ENCODE data around the gene IRF2BP2. TPM values are rescaled to one million over a fixed set of nuclear protein-coding genes. Genes with fewer than 3 reads are reported as not detected.

The IRF2BP2 gene
- total and polyA plus RNA-seq, 2 donors (not counting 1 experiment from before 2014, with no cell fraction given): 17.8 to 71.8 TPM

- Histone ChIP-seq H3K36me3 (ENCODE audit: control insufficient read depth, insufficient read depth, low read length) (no peaks in the 10 kb centered on the region), H3K27ac (ENCODE audit: insufficient read depth, low read length) (peak overlapping the region; percentile 94), H3K9me3 (ENCODE audit: control insufficient read depth, insufficient read depth, low read depth, low read length) (no peaks in the 10 kb centered on the region), H3K4me2 (ENCODE audit: extremely low read depth, insufficient read depth, low read length) (peak overlapping the region; percentile 59), H2AFZ (ENCODE audit: low read length) (no peak overlapping the region), H3K9ac (ENCODE audit: insufficient read depth, low read length) (no peak overlapping the region), H4K20me1 (ENCODE audit: control insufficient read depth, extremely low read depth, insufficient read depth, low read length) (no peaks in the 10 kb centered on the region), H3K4me3 (replicated peaks in 1 of 4; ENCODE audit: control extremely low read depth in 1 of 4, insufficient read depth in 1 of 4, low read depth in 3 of 4, low read length in 4 of 4) (no peak overlapping the region), H3K27me3 (ENCODE audit: control insufficient read depth, insufficient read depth, low read length) (no peaks in the 10 kb centered on the region), H3K79me2 (ENCODE audit: control insufficient read depth, insufficient read depth, low read length) (peaks cover 39% of the 10 kb centered on the region), H3K4me1 (ENCODE audit: control insufficient read depth, extremely low read depth, insufficient read depth, low read length) (peaks cover 23% of the 10 kb centered on the region)
- TF ChIP-seq, protein P1, sequence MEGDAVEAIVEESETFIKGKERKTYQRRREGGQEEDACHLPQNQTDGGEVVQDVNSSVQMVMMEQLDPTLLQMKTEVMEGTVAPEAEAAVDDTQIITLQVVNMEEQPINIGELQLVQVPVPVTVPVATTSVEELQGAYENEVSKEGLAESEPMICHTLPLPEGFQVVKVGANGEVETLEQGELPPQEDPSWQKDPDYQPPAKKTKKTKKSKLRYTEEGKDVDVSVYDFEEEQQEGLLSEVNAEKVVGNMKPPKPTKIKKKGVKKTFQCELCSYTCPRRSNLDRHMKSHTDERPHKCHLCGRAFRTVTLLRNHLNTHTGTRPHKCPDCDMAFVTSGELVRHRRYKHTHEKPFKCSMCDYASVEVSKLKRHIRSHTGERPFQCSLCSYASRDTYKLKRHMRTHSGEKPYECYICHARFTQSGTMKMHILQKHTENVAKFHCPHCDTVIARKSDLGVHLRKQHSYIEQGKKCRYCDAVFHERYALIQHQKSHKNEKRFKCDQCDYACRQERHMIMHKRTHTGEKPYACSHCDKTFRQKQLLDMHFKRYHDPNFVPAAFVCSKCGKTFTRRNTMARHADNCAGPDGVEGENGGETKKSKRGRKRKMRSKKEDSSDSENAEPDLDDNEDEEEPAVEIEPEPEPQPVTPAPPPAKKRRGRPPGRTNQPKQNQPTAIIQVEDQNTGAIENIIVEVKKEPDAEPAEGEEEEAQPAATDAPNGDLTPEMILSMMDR (conservative IDR thresholded peaks at IDR 0.05 in 1 of 2, IDR thresholded peaks at IDR 0.05 in 1 of 2; ENCODE audit: low read depth in 1 of 2, low read length in 2 of 2): no peak
- no peak for TF ChIP-seq EZH2 (IDR thresholded peaks at IDR 0.05; ENCODE audit: low read length, missing control alignments)
- DNase-seq (ENCODE audit: low read depth in 2 of 2): peak; percentile 52 to 75
Observed at GRCh38 chr1:234601301-234602017, 8.5 kb downstream of the IRF2BP2 start.

- peak in 1 of 2 donors; percentile 60 for DNase-seq (ENCODE audit: low read depth in 2 of 2)
- Histone ChIP-seq H4K20me1 (ENCODE audit: control insufficient read depth, extremely low read depth, insufficient read depth, low read length) (no peaks in the 10 kb centered on the region), H3K79me2 (ENCODE audit: control insufficient read depth, insufficient read depth, low read length) (peaks cover 31% of the 10 kb centered on the region), H3K4me1 (ENCODE audit: control insufficient read depth, extremely low read depth, insufficient read depth, low read length) (peaks cover 23% of the 10 kb centered on the region), H3K9ac (ENCODE audit: insufficient read depth, low read length) (peak overlapping the region; percentile 86), H3K4me3 (replicated peaks in 1 of 4; ENCODE audit: control extremely low read depth in 1 of 4, insufficient read depth in 1 of 4, low read depth in 3 of 4, low read length in 4 of 4) (peak overlapping the region; percentile 13 to 62 (median 36)), H3K4me2 (ENCODE audit: extremely low read depth, insufficient read depth, low read length) (peak overlapping the region; percentile 80), H2AFZ (ENCODE audit: low read length) (no peak overlapping the region), H3K27ac (ENCODE audit: insufficient read depth, low read length) (peak overlapping the region; percentile 94), H3K36me3 (ENCODE audit: control insufficient read depth, insufficient read depth, low read length) (no peaks in the 10 kb centered on the region), H3K27me3 (ENCODE audit: control insufficient read depth, insufficient read depth, low read length) (no peaks in the 10 kb centered on the region), H3K9me3 (ENCODE audit: control insufficient read depth, insufficient read depth, low read depth, low read length) (no peaks in the 10 kb centered on the region)
- TF ChIP-seq EZH2 (IDR thresholded peaks at IDR 0.05; ENCODE audit: low read length, missing control alignments): no peak
- TF ChIP-seq, protein P1 (conservative IDR thresholded peaks at IDR 0.05 in 1 of 2, IDR thresholded peaks at IDR 0.05 in 1 of 2; ENCODE audit: low read depth in 1 of 2, low read length in 2 of 2): no peak
Observed at GRCh38 chr1:234600418-234601281, 9.3 kb downstream of the IRF2BP2 start.
